GM23338 (cell line): Measurements from ENCODE around the gene CAT. TPM values are rescaled to one million over a fixed set of nuclear protein-coding genes. Genes with fewer than 3 reads are reported as not detected.

Source experiments
- ATAC-seq: fragments of 200-7000 bp; cut with Tn5 transposase; 3 replicates; pipeline ENCODE4 v1.9.1; 2020
- DNase-seq: peaks from one replicate; pipeline ENCODE4 v3.0.0-alpha.2; 2015; ENCODE audit warnings: low spot score
- H2AFZ ChIP-seq: fragments of 200-600 bp; sonication (generic); 2 replicates; pipeline ENCODE4 v1.8.0; 2016; ENCODE audit warnings: antibody characterized with exemption, mild to moderate bottlenecking, moderate library complexity
- H3F3A ChIP-seq: fragments of 200-600 bp; sonication (generic); replicated peaks from 2 replicates; pipeline ENCODE4 v1.8.0; 2017; ENCODE audit warnings: antibody characterized with exemption, mixed run types, low read depth
- H3K27ac ChIP-seq: fragments of 200-600 bp; sonication (generic); 2 replicates; pipeline ENCODE4 v1.6.1; 2016; ENCODE audit warnings: low read depth
- H3K27me3 ChIP-seq: fragments of 200-600 bp; sonication (generic); 2 replicates; pipeline ENCODE4 v1.8.0; 2016; ENCODE audit warnings: mild to moderate bottlenecking, mixed run types, moderate library complexity; ENCODE audit not compliant: insufficient read depth
- H3K36me3 ChIP-seq: fragments of 200-600 bp; sonication (generic); 2 replicates; pipeline ENCODE4 v1.8.0; 2016; ENCODE audit warnings: mild to moderate bottlenecking; ENCODE audit not compliant: insufficient read depth
- H3K4me1 ChIP-seq: fragments of 200-600 bp; sonication (generic); 2 replicates; pipeline ENCODE4 v1.8.0; 2016; ENCODE audit warnings: mild to moderate bottlenecking, moderate library complexity; ENCODE audit not compliant: insufficient read depth
- H3K4me2 ChIP-seq: fragments of 200-600 bp; sonication (generic); 2 replicates; pipeline ENCODE4 v1.7.1; 2017; ENCODE audit warnings: mixed run types
- H3K4me3 ChIP-seq: fragments of 200-600 bp; sonication (generic); 2 replicates; pipeline ENCODE4 v1.6.1; 2016; ENCODE audit warnings: mixed run types
- H3K79me2 ChIP-seq: fragments of 200-600 bp; sonication (generic); replicated peaks from 2 replicates; pipeline ENCODE4 v1.8.0; 2017; ENCODE audit warnings: mild to moderate bottlenecking; ENCODE audit not compliant: insufficient read depth
- H3K9me2 ChIP-seq: fragments of 200-600 bp; sonication (generic); 2 replicates; pipeline ENCODE4 v1.8.0; 2017; ENCODE audit not compliant: insufficient read depth
- H4K20me1 ChIP-seq: fragments of 200-600 bp; sonication (generic); replicated peaks from 2 replicates; pipeline ENCODE4 v1.8.0; 2017; ENCODE audit warnings: mild to moderate bottlenecking; ENCODE audit not compliant: insufficient read depth
- H3K27ac Mint-ChIP-seq: 2 replicates; pipeline ENCODE4 v1.8.0; 2020; ENCODE audit warnings: inconsistent platforms, mild to moderate bottlenecking, moderate library complexity, mixed read lengths
- H3K27me3 Mint-ChIP-seq: 3 replicates; pipeline ENCODE4 v1.8.0; 2022; ENCODE audit warnings: low read depth, mild to moderate bottlenecking, moderate library complexity, mixed read lengths, inconsistent platforms; ENCODE audit not compliant: insufficient read depth, poor library complexity
- H3K36me3 Mint-ChIP-seq: 3 replicates; pipeline ENCODE4 v1.8.0; 2021; ENCODE audit warnings: low read depth, mild to moderate bottlenecking, inconsistent platforms, moderate library complexity, mixed read lengths
- H3K4me1 Mint-ChIP-seq: 3 replicates; pipeline ENCODE4 v1.8.0; 2020; ENCODE audit warnings: mild to moderate bottlenecking, inconsistent platforms, mixed read lengths
- H3K4me3 Mint-ChIP-seq: 3 replicates; pipeline ENCODE4 v1.8.0; 2021; ENCODE audit warnings: moderate library complexity, mild to moderate bottlenecking, inconsistent platforms, mixed read lengths
- H3K9me3 Mint-ChIP-seq: 3 replicates; pipeline ENCODE4 v1.8.0; 2020; ENCODE audit warnings: moderate library complexity, mild to moderate bottlenecking, inconsistent platforms, mixed read lengths
- CREB1 ChIP-seq: fragments of 250-450 bp; sonication (Bioruptor Pico); IDR thresholded peaks from 2 replicates; pipeline ENCODE4 v1.5.0; 2020; ENCODE audit warnings: low read depth, mild to moderate bottlenecking, moderate library complexity
- EZH2 ChIP-seq: fragments of 200-600 bp; sonication (generic); IDR thresholded peaks from one replicate; pipeline ENCODE4 v1.8.0; 2017; ENCODE audit warnings: antibody characterized with exemption, mild to moderate bottlenecking, low read depth; ENCODE audit not compliant: unreplicated experiment
- EZH2phosphoT487 ChIP-seq: fragments of 200-600 bp; sonication (generic); IDR thresholded peaks from one replicate; pipeline ENCODE4 v1.8.1; 2018; ENCODE audit warnings: antibody characterized with exemption; ENCODE audit not compliant: unreplicated experiment
- JUNB ChIP-seq: IDR thresholded peaks from one replicate; pipeline ENCODE4 v1.6.1; 2016; ENCODE audit warnings: antibody characterized with exemption; ENCODE audit not compliant: unreplicated experiment
- NANOG ChIP-seq: IDR thresholded peaks from 2 replicates; pipeline ENCODE4 v1.6.1; 2016; ENCODE audit warnings: antibody characterized with exemption, borderline replicate concordance
- POLR2AphosphoS5 ChIP-seq: IDR thresholded peaks from 2 replicates; pipeline ENCODE4 v1.6.1; 2016; ENCODE audit warnings: antibody characterized with exemption, low read depth
- STAT1 ChIP-seq: IDR thresholded peaks from one replicate; pipeline ENCODE4 v1.6.1; 2016; ENCODE audit warnings: antibody characterized with exemption; ENCODE audit not compliant: unreplicated experiment
- ZNF114 ChIP-seq: fragments of 250-450 bp; sonication (Bioruptor Pico); IDR thresholded peaks from 2 replicates; pipeline ENCODE4 v1.5.0; 2020; ENCODE audit warnings: mild to moderate bottlenecking, moderate library complexity
- polyA plus RNA-seq: library from polyadenylated mRNA; unstranded; fragments of >200 nt; fragmentation: Nextera tagmentation; extraction: Ambion mirVana; gene quantifications from 2 replicates; pipeline ENCODE4 v1.2.1, GENCODE V29; 2016
- total RNA-seq: library from RNA; depleted of rRNA; stranded (reverse); fragments of >200 nt; shearing (Covaris generic); gene quantifications from 2 replicates; pipeline ENCODE4 v1.2.3, GENCODE V29; 2014
- TF ChIP-seq, protein P1 (sequence below): fragments of 250-450 bp; sonication (Bioruptor Pico); IDR thresholded peaks from 2 replicates; pipeline ENCODE4 v1.5.0; 2020; ENCODE audit warnings: mild to moderate bottlenecking, moderate library complexity

The CAT gene
- total and polyA plus RNA-seq, 2 experiments from 2014 or later: 15.9 to 24.0 TPM

DNA sequence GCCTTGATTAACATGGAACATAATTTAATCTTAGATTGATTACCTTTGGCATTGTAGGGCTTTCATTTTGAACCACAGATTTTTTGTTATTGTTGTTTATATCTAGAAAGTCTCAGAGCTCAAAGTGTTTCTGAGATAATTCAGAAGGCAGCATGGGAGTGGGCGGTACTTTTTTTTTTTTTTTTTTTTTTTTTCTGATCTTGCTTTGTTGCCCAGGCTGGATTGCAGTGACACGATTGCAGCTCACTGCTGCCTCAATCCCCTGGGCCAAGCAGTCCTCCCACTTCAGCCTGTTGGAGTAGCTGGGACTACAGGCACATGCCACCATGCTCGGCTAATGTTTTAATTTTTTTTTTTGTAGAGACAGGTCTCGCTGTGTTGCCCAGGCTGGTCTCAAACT, 21.5 kb downstream of the CAT start:
- Histone ChIP-seq H3F3A (no peaks in the 10 kb centered on the region), H3K36me3 (peaks cover 5% of the 10 kb centered on the region), H3K27me3 (no peaks in the 10 kb centered on the region), H3K4me1 (no peaks in the 10 kb centered on the region), H3K4me2 (no peak overlapping the region), H3K9me2 (no peaks in the 10 kb centered on the region), H4K20me1 (no peaks in the 10 kb centered on the region; the same call in 1 of the 2 replicates), H3K79me2 (no peaks in the 10 kb centered on the region), H2AFZ (no peak overlapping the region), H3K27ac (no peak overlapping the region), H3K4me3 (no peak overlapping the region)
- Mint-ChIP-seq H3K9me3 (no peaks in the 10 kb centered on the region), H3K4me1 (no peaks in the 10 kb centered on the region; the same call in 2 of the 3 replicates), H3K36me3 (peaks cover 46% of the 10 kb centered on the region), H3K4me3 (no peak overlapping the region), H3K27me3 (no peaks in the 10 kb centered on the region), H3K27ac (no peak overlapping the region)
- TF ChIP-seq ZNF114 (CRISPR knock-in tag) (no peak), EZH2 (no peak)
- no peak for ATAC-seq
- DNase-seq: no peak

DNA sequence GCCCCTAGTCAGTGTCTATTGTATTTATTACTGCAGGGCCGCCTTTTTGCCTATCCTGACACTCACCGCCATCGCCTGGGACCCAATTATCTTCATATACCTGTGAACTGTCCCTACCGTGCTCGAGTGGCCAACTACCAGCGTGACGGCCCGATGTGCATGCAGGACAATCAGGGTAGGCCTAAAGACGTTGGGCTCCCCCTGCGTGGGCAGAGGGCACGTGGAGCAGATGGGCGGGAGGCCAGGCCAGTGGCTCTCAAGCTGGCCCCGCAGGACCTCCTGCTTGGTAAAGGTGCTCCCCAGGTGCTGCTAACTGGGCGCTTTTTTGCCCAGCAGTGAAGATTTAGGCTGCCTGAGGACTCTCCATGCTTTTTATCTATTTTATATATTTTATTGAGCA, 22.5 kb downstream of the CAT start:
- H3K79me2 ChIP-seq: no peaks in the 10 kb centered on the region
- H3K36me3 ChIP-seq: peaks cover 15% of the 10 kb centered on the region
- no peak overlapping the region for H3K4me2 ChIP-seq
- no peaks in the 10 kb centered on the region for H3K27me3 ChIP-seq
- no peaks in the 10 kb centered on the region for H3F3A ChIP-seq
- DNase-seq (no peak), ATAC-seq (no peak)
- Mint-ChIP-seq H3K9me3 (peaks cover 9% of the 10 kb centered on the region), H3K4me1 (no peaks in the 10 kb centered on the region; the same call in 2 of the 3 replicates), H3K4me3 (no peak overlapping the region), H3K27ac (no peak overlapping the region), H3K27me3 (no peaks in the 10 kb centered on the region), H3K36me3 (peaks cover 49% of the 10 kb centered on the region)
- H4K20me1 ChIP-seq: no peaks in the 10 kb centered on the region
- TF ChIP-seq POLR2AphosphoS5 (no peak), CREB1 (no peak), NANOG (no peak), STAT1 (no peak), EZH2phosphoT487 (no peak), JUNB (no peak)
- TF ChIP-seq, protein P1, sequence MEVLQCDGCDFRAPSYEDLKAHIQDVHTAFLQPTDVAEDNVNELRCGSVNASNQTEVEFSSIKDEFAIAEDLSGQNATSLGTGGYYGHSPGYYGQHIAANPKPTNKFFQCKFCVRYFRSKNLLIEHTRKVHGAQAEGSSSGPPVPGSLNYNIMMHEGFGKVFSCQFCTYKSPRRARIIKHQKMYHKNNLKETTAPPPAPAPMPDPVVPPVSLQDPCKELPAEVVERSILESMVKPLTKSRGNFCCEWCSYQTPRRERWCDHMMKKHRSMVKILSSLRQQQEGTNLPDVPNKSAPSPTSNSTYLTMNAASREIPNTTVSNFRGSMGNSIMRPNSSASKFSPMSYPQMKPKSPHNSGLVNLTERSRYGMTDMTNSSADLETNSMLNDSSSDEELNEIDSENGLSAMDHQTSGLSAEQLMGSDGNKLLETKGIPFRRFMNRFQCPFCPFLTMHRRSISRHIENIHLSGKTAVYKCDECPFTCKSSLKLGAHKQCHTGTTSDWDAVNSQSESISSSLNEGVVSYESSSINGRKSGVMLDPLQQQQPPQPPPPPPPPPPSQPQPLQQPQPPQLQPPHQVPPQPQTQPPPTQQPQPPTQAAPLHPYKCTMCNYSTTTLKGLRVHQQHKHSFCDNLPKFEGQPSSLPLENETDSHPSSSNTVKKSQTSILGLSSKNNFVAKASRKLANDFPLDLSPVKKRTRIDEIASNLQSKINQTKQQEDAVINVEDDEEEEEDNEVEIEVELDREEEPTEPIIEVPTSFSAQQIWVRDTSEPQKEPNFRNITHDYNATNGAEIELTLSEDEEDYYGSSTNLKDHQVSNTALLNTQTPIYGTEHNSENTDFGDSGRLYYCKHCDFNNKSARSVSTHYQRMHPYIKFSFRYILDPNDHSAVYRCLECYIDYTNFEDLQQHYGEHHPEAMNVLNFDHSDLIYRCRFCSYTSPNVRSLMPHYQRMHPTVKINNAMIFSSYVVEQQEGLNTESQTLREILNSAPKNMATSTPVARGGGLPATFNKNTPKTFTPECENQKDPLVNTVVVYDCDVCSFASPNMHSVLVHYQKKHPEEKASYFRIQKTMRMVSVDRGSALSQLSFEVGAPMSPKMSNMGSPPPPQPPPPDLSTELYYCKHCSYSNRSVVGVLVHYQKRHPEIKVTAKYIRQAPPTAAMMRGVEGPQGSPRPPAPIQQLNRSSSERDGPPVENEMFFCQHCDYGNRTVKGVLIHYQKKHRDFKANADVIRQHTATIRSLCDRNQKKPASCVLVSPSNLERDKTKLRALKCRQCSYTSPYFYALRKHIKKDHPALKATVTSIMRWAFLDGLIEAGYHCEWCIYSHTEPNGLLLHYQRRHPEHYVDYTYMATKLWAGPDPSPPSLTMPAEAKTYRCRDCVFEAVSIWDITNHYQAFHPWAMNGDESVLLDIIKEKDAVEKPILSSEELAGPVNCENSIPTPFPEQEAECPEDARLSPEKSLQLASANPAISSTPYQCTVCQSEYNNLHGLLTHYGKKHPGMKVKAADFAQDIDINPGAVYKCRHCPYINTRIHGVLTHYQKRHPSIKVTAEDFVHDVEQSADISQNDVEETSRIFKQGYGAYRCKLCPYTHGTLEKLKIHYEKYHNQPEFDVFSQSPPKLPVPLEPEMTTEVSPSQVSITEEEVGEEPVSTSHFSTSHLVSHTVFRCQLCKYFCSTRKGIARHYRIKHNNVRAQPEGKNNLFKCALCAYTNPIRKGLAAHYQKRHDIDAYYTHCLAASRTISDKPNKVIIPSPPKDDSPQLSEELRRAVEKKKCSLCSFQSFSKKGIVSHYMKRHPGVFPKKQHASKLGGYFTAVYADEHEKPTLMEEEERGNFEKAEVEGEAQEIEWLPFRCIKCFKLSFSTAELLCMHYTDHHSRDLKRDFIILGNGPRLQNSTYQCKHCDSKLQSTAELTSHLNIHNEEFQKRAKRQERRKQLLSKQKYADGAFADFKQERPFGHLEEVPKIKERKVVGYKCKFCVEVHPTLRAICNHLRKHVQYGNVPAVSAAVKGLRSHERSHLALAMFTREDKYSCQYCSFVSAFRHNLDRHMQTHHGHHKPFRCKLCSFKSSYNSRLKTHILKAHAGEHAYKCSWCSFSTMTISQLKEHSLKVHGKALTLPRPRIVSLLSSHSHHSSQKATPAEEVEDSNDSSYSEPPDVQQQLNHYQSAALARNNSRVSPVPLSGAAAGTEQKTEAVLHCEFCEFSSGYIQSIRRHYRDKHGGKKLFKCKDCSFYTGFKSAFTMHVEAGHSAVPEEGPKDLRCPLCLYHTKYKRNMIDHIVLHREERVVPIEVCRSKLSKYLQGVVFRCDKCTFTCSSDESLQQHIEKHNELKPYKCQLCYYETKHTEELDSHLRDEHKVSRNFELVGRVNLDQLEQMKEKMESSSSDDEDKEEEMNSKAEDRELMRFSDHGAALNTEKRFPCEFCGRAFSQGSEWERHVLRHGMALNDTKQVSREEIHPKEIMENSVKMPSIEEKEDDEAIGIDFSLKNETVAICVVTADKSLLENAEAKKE: no peak
- H3K4me3 ChIP-seq: no peak overlapping the region
- no peak overlapping the region for H3K27ac ChIP-seq
- no peaks in the 10 kb centered on the region for H3K9me2 ChIP-seq
- no peak overlapping the region for H2AFZ ChIP-seq
- no peaks in the 10 kb centered on the region for H3K4me1 ChIP-seq
